HG02571 (cell line): ENCODE data around the gene SLC39A3.
"Not testable (repeated sequence)": the region's sequence is repeated elsewhere in the genome, so short reads cannot be mapped to it uniquely, and the experiment has no call there.

Experiments used
- ATAC-seq: cut with Tn5 transposase; IDR thresholded peaks from one replicate; pipeline ENCODE4 v1.9.1; 2021; ENCODE audit warnings: mild to moderate bottlenecking, moderate library complexity; ENCODE audit not compliant: unreplicated experiment

The SLC39A3 gene

GRCh38 chr19:2723747-2724146, 16.1 kb downstream of the SLC39A3 start:
- ATAC-seq, result no peak

- no peak for ATAC-seq
These were observed 16.5 kb downstream of the SLC39A3 start for GRCh38 chr19:2723345-2723715.

- ATAC-seq, result no peak
These were observed 17.1 kb downstream of the SLC39A3 start for GRCh38 chr19:2722541-2723344.

- no peak for ATAC-seq
These were observed 18.0 kb downstream of the SLC39A3 start for GRCh38 chr19:2721570-2722540.

- no peak for ATAC-seq
These were observed 18.8 kb downstream of the SLC39A3 start, which contains the start of gene DIRAS1 for GRCh38 chr19:2720777-2721569. TSS of gene DIRAS1 (minus strand) at chr19:2721372. CDS start at chr19:2717806, 3,566 bp downstream.

GRCh38 chr19:2719920-2720776, 19.7 kb downstream of the SLC39A3 start:
- ATAC-seq, result no peak

- ATAC-seq, result no peak
These were observed 20.5 kb downstream of the SLC39A3 start for GRCh38 chr19:2719232-2719735.

GRCh38 chr19:2717638-2718541, 21.9 kb downstream of the SLC39A3 start:
- ATAC-seq, result no peak

GRCh38 chr19:2716722-2717637, 22.8 kb downstream of the SLC39A3 start:
- ATAC-seq, result no peak

- ATAC-seq, result no peak
These were observed 23.6 kb downstream of the SLC39A3 start for GRCh38 chr19:2716275-2716650.

- ATAC-seq, result no peak
These were observed 24.1 kb downstream of the SLC39A3 start for GRCh38 chr19:2715470-2716274.

- no peak for ATAC-seq
These were observed 25.1 kb downstream of the SLC39A3 start for GRCh38 chr19:2714531-2715269.

GRCh38 chr19:2714102-2714501, 25.7 kb downstream of the SLC39A3 start:
- not testable (repeated sequence) for ATAC-seq

- not testable (repeated sequence) for ATAC-seq
These were observed 26.6 kb downstream of the SLC39A3 start for GRCh38 chr19:2713170-2713569.

- no peak for ATAC-seq
These were observed 28.0 kb downstream of the SLC39A3 start for GRCh38 chr19:2711875-2712205.

- no peak for ATAC-seq
These were observed 28.5 kb downstream of the SLC39A3 start for GRCh38 chr19:2711172-2711874.
